H1 (cell line): ENCODE measurements around the gene GJE1.

Experiments
- BCL11A ChIP-seq, 2 experiments: IDR thresholded peaks; one replicate each; pipeline ENCODE4 v1.6.1; 2011; ENCODE audit warnings: low read depth in 2 of 2, low read length in 2 of 2, mild to moderate bottlenecking in 2 of 2
- CBX5 ChIP-seq: fragments of 300-800, 300-1000 bp; sonication (generic); IDR thresholded peaks from 2 replicates; pipeline ENCODE4 v1.7.1; 2016; ENCODE audit warnings: antibody characterized with exemption, low read length, low read depth
- CHD2 ChIP-seq: IDR thresholded peaks from 2 replicates; pipeline ENCODE4 v1.6.1; 2012; ENCODE audit warnings: low read length, improper control_type of control experiment
- CREB1 ChIP-seq: IDR thresholded peaks from 2 replicates; pipeline ENCODE4 v1.6.1; 2012; ENCODE audit warnings: inconsistent platforms
- EP300 ChIP-seq, 2 experiments: IDR thresholded peaks; 1 replicate in 1 of 2; 2 replicates in 1 of 2; pipeline ENCODE4 v1.6.1; 2011 to 2012; ENCODE audit warnings: low read depth in 2 of 2, low read length in 2 of 2, mild to moderate bottlenecking in 2 of 2, borderline replicate concordance in 1 of 2, inconsistent platforms in 1 of 2, moderate library complexity in 1 of 2
- EZH2 ChIP-seq: fragments of 200-600 bp; sonication (generic); IDR thresholded peaks from 2 replicates; pipeline ENCODE4 v1.7.1; 2012; ENCODE audit warnings: low read depth, mild to moderate bottlenecking, moderate library complexity, low read length, inconsistent platforms; ENCODE audit not compliant: severe bottlenecking
- MAX ChIP-seq: IDR thresholded peaks from 2 replicates; pipeline ENCODE4 v1.6.1; 2012; ENCODE audit warnings: inconsistent platforms
- POLR2A ChIP-seq, 2 experiments: IDR thresholded peaks; 1 replicate in 1 of 2; 2 replicates in 1 of 2; pipeline ENCODE4 v1.6.1; 2011; ENCODE audit warnings: low read depth in 2 of 2, low read length in 2 of 2, mild to moderate bottlenecking in 2 of 2; ENCODE audit errors: control extremely low read depth in 1 of 2
- POLR2AphosphoS5 ChIP-seq: IDR thresholded peaks from 2 replicates; pipeline ENCODE4 v1.6.1; 2011; ENCODE audit warnings: low read depth, low read length
- SP2 ChIP-seq: IDR thresholded peaks from 2 replicates; pipeline ENCODE4 v1.6.1; 2012; ENCODE audit warnings: mild to moderate bottlenecking, low read length, inconsistent platforms
- TCF12 ChIP-seq: IDR thresholded peaks from 2 replicates; pipeline ENCODE4 v1.6.1; 2011; ENCODE audit warnings: low read depth, mild to moderate bottlenecking, low read length
- TF ChIP-seq, protein P1 (sequence below), 3 experiments: IDR thresholded peaks; 1 replicate in 2 of 3; 2 replicates in 1 of 3; pipeline versions ENCODE4 v1.5.1 to v1.6.1; 2011; ENCODE audit warnings: low read length in 3 of 3, mild to moderate bottlenecking in 3 of 3, inconsistent platforms in 2 of 3, low read depth in 1 of 3, moderate library complexity in 1 of 3; ENCODE audit not compliant: insufficient read depth in 1 of 3; ENCODE audit errors: control extremely low read depth in 1 of 3

- TF ChIP-seq POLR2A (IDR thresholded peaks at IDR 0.05; ENCODE audit: control extremely low read depth in 1 of 2, low read depth in 2 of 2, low read length in 2 of 2) (no peak), SP2 (no peak), CHD2 (no peak), CBX5 (no peak), EZH2 (no peak), CREB1 (no peak), TCF12 (no peak), EP300 (IDR thresholded peaks at IDR 0.05; ENCODE audit: borderline replicate concordance in 1 of 2, low read depth in 2 of 2, low read length in 2 of 2) (no peak), BCL11A (IDR thresholded peaks at IDR 0.05; ENCODE audit: low read depth in 2 of 2, low read length in 2 of 2) (no peak), POLR2AphosphoS5 (no peak), MAX (peak; percentile 72)
- TF ChIP-seq, protein P1, sequence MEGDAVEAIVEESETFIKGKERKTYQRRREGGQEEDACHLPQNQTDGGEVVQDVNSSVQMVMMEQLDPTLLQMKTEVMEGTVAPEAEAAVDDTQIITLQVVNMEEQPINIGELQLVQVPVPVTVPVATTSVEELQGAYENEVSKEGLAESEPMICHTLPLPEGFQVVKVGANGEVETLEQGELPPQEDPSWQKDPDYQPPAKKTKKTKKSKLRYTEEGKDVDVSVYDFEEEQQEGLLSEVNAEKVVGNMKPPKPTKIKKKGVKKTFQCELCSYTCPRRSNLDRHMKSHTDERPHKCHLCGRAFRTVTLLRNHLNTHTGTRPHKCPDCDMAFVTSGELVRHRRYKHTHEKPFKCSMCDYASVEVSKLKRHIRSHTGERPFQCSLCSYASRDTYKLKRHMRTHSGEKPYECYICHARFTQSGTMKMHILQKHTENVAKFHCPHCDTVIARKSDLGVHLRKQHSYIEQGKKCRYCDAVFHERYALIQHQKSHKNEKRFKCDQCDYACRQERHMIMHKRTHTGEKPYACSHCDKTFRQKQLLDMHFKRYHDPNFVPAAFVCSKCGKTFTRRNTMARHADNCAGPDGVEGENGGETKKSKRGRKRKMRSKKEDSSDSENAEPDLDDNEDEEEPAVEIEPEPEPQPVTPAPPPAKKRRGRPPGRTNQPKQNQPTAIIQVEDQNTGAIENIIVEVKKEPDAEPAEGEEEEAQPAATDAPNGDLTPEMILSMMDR (IDR thresholded peaks at IDR 0.05; ENCODE audit: control extremely low read depth in 1 of 3, insufficient read depth in 1 of 3, low read depth in 1 of 3, low read length in 3 of 3), result no peak
These were observed 43.9 kb upstream of the GJE1 start for GRCh38 chr6:142088858-142089216.
